Activated CD4-positive, alpha-beta T cell treated with anti-CD3 and anti-CD28 coated beads for 48 hours (primary cell): ENCODE measurements around the gene GRK4.
"Not testable (repeated sequence)": the region's sequence is repeated elsewhere in the genome, so short reads cannot be mapped to it uniquely, and the experiment has no call there.

Source experiments
- DNase-seq: peaks from one replicate; pipeline ENCODE4 v3.0.0-alpha.2; 2020

Gene GRK4

GRCh38 chr4:2931512-2932301 lies 31.7 kb upstream of the GRK4 start:
- DNase-seq: peak; percentile 69

- DNase-seq: no peak
These were observed 30.9 kb upstream of the GRK4 start for GRCh38 chr4:2932321-2932950.

- no peak for DNase-seq
These were observed 30.3 kb upstream of the GRK4 start for GRCh38 chr4:2932951-2933565.

DNA sequence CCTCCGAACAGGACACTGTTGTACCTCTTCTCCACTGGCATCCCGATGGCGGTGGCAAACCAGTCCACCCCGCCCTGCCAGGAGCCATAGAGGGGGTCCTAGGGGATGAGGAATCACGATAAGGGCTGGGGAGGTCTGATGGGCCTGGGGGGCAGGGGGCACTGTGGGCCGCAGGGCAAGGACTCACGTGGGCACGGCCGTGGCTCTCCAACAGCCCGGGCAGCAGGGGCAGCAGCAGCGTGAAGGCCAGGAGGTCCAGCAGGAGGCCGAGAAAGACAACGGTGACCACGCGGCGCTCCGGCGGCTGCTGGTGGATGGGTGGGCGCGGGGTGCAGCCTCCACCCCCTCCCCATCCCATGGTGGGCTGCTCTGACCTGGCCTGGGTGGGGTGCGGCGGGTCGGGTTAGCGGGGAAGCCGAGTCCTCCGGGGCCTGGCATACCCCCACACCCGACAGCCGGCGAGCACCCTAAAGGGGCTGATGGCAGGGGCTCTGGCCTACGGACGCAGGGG lies 29.8 kb upstream of the GRK4 start:
- no peak for DNase-seq

- peak; percentile 58 for DNase-seq
These were observed 29.1 kb upstream of the GRK4 start for GRCh38 chr4:2934077-2934812.

DNA sequence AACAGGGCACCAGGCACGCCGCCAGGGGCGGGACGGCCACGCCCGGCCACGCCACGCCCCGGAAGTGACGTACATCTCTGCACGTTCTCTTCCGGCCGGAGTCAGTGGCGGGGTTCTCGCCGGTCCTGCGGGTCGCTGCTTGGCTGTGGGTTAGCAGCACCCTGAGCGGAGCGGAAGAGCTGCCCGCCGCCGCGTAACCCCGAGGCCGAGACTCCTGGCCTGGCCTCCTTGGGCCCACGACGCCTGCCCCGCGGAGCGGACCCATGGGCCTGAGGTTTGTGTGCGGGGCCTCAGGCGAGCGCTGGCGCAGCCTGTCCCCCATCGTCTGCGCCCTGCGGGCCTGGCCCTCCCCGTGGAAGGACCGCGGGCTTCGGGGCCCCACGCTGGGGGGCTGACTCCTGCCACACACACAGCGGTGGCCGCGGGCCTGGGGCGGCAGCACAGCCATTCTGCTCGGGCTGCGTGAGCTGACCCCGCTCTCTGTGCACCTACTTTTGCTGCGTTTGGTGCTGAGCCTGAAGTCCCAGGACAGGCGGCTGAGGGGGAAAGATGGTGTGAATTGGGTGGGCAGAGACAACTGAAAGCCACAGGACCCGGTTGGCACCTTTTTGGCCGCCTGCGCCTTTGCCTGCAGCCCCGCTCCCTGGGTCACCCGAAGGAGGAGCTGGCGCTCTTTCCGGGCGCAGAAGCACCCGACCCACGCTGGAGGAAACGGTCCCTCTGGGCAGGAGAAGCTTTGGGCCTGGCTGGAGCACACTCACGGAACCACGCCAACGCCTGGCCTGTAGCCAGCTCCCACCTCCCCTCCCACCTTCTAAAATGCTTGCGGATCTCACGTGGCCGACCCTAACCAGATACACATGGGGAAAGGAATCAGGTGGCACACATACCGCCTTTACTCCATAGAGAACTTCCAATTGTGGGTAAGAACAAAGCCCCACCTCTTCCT lies 28.3 kb upstream of the GRK4 start:
- peak; percentile 98 for DNase-seq

DNA sequence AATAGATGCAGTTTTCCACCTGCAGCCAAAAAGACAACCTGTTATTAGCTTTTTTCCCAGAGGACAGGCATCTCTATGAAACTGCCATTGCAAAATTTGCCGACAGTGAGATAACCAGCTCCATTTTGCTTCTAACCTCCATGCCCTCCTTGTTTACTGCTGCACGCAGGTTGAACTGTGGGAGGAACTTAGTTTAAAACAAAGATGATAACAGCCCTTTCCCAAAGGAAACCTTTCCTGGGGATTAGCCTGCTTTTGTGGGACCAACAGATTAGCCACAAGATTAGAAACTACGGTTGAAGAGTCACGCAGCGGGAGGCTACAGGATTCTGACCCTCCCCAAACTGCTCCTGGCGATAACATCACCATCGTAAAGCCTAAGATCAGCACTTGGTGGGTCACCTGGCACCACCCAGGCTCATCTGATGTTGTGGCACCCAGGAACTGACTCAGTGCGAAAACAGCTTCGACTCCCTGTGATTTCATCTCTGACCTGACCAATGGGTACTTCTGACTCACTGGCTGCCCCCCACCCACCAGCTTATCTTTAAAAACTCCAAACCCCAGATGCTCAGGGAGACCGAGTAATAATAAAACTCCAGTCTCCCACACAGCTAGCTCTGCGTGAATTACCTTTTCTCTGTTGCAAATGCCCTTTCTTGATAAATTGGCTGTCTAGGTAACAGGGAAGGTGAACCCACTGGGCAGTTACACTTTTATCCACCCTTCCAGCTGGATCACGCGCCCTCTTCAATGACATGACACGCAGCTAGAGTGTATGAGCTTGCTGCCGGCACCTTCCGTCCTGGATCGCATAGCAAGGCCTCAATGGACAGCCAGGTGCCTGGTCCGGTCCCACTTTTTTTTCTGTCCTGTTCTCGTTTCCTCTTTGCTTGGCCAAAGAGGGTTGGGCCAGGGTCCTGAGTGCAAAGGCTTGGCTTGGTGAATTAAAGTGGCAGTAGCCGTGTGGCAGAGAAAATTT lies 27.3 kb upstream of the GRK4 start:
- peak; percentile 87 for DNase-seq

GRCh38 chr4:2936773-2937145 lies 26.6 kb upstream of the GRK4 start:
- DNase-seq: peak; percentile 81

GRCh38 chr4:2937146-2937857 lies 26.1 kb upstream of the GRK4 start:
- DNase-seq: no peak

GRCh38 chr4:2937986-2938385 lies 25.4 kb upstream of the GRK4 start:
- DNase-seq: no peak

GRCh38 chr4:2938411-2938810 lies 25.0 kb upstream of the GRK4 start:
- DNase-seq: not testable (repeated sequence)

DNA sequence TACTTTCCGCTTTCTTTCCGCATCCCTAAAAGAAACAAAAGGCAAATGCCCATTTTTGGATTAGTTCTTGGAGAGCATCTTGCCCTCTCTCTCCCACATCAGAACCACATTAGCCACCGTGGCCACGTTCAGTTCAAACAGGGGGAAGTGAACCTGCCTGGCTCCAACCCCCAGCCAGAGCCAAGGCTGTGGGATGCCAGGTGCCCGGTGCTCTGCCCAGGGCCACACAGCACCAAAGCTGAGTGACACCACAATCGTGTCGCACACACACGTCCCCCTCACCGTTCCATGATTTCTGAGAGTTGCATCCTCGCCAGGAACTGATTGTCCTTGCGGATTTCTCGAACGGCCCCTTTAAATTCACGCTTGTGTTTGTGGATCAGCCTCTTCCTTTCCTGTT lies 24.5 kb upstream of the GRK4 start:
- no peak for DNase-seq

- DNase-seq: peak; percentile 32
These were observed 23.8 kb upstream of the GRK4 start for GRCh38 chr4:2939383-2940243.

- DNase-seq: peak; percentile 3
These were observed 22.9 kb upstream of the GRK4 start for GRCh38 chr4:2940267-2941137.

GRCh38 chr4:2941138-2942036 lies 22.0 kb upstream of the GRK4 start:
- DNase-seq: peak; percentile 2

DNA sequence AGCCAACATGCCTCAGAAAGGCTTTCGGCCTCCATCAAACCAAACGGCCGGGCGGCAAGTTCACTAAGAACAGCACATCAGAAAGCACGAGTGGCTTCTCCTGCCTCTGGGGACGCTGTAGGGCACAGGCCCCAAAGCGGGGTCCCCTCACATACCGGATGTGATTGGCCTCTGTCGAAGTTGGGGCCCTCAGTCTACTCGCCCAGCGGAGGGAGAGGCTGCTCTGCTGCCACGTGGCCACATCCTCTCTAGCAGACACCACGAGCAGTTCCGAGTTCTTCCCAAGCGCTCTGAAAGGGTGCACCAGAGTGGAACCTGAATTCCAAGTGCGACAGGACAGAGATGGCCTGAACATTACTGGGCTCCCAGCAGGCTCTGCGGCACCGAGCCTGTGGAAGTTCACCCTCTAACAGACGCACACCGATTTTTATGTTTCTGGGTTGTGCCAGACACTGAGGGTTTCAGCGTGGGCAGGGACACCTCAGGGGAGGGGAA lies 21.3 kb upstream of the GRK4 start:
- DNase-seq: no peak
